Measurements from ENCODE around the gene MED12L.
A peak's percentile ranks its signal among the peaks of the same experiment; 100 is the strongest.
"Not testable (repeated sequence)": the region's sequence is repeated elsewhere in the genome, so short reads cannot be mapped to it uniquely, and the experiment has no call there.

MED12L gene

DNA sequence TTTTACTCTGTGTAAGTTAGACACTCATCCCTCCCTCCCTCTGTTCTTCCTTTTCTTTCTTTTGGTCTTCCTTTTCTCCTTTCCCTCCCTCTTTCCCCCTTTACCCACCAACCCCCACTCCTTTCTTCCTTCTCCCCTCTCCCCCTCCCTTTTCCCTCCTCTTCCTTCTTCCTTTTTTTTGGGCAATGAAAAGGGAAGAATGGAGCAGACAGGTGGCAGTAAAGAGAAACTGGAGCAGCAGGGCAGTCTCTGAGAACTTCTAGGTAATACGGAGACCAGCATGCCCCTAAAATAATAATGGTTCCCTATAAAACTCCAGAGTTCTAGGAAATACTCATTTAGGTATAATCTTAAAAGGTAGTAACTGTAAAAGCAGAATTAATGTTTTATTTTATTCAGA, 129.0 kb downstream of the MED12L start:
- DNase-seq (ENCODE audit: low spot score): no peak

DNA sequence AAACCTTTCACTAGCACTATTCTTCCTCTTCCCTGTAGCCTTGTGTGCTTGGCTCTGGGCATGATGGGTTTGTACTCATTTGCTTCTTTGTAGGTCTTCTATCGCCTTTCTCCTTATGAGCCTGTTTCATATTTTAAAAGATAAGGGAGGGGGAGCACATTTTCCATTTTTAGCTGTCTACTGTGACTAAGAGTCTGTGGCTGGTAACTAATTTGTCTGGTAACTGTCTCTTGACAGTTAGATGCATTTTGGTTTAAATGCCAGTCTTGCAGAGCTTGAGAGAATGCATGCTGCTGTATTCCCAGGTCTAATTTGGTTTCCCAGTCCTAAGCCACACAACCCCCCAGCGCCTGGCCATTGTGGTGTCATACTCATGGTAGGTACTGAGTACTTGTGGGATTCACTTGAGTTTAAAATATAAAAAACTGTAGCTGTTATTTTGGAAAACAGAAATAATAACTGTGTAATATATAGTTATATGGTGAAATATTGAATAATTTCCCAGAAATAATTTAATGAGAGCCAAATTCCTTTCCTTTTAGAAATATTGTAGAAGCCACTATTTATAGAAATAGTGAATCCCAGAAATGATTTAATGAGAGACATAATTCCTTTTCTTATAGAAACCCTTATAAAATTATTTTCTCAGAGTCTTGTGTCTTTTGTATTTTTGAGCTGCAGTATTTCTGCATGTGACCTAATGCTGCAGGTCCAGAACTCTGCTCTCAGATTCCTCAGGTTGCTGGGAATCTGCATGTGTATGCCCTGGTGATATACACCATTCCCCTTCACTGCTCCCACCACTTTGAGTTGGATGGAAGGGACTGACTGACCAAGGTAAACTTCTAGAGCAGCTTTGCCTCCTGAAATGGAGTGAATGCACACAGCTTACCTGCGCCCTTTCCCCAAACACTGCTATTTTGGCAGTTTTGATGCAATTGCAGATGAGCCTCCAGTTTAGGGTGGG, 131.5 kb downstream of the MED12L start:
- DNase-seq (ENCODE audit: low spot score): no peak

GRCh38 chr3:151218136-151218535, 132.7 kb downstream of the MED12L start:
- DNase-seq (ENCODE audit: low spot score): no peak

- no peak for DNase-seq (ENCODE audit: low spot score)
Observed at GRCh38 chr3:151219056-151219455, 133.6 kb downstream of the MED12L start.

- DNase-seq (ENCODE audit: low spot score): no peak
Observed at GRCh38 chr3:151224268-151224866, 138.9 kb downstream of the MED12L start.

GRCh38 chr3:151225040-151225975, 139.8 kb downstream of the MED12L start:
- no peak for DNase-seq (ENCODE audit: low spot score)

GRCh38 chr3:151226088-151226563, 140.7 kb downstream of the MED12L start:
- DNase-seq (ENCODE audit: low spot score): no peak

GRCh38 chr3:151226825-151227224, 141.4 kb downstream of the MED12L start:
- no peak for DNase-seq (ENCODE audit: low spot score)

DNA sequence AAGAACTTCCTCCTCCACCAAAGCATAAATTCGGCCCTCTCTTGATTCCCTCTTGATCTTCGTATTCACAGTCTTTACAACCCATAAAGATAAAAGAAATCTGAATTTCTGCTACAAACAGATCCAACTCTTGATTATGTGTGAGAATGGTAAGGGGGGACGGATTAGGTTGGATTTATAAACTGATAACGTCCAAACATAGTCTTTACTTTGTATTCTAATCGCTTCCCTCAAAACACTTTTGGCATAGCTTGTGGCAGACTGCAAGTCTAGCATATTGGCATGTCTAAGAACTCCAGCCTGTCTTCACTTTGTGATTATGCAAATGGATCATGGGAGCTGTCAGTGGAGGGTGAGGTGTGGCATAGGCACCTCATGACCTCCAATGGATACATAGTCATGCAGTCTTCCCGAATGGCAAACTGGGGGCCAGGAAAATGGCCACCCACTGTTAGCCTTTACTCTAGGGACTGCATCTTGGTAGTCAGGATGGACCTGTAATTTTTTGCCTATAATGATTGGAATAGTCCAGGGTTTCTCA, 141.9 kb downstream of the MED12L start:
- DNase-seq (ENCODE audit: low spot score): no peak

DNA sequence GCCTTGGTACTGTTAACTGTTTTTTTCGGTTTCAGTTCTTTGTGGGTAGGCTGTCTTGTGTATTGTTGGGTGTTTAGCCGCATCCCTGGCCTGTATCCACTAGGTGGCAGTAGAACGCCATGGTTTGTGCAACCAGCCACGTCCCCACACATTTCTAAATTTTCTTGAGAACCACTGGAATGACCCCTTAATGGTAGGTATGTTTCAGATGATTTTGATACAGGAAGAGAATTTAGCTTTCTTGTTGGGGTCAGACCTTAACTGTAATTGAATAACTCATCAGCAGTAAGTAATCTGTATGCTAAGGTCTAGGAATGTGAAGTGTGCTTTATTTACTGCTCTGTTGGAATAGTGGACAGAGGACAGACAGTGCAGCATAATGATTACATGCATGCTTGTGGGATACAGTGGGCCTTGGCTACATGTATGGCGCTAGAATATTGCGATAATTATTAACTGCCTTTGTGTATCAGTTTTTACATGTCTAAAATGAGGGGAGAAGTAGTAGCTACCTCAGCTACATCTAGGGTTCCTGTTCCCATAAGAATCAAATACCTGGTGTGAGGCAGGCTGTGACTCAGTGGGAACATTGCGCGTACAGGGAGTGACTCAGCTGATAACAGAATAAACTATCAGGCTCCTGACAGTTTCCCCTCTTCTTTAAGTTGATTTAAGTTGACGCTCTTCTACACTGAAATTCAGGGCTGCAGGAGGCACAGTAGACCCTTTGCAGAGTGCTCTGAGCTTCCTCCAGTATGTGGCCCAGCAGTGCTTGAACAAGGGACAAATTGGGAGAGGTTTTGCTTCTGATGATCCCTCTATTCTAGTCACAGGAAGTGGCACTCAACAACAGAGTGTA, 142.6 kb downstream of the MED12L start:
- DNase-seq (ENCODE audit: low spot score): peak; percentile 85

- DNase-seq (ENCODE audit: low spot score): no peak
Observed at GRCh38 chr3:151228666-151229040, 143.2 kb downstream of the MED12L start.

- DNase-seq (ENCODE audit: low spot score): no peak
Observed at GRCh38 chr3:151230646-151231045, 145.2 kb downstream of the MED12L start.

DNA sequence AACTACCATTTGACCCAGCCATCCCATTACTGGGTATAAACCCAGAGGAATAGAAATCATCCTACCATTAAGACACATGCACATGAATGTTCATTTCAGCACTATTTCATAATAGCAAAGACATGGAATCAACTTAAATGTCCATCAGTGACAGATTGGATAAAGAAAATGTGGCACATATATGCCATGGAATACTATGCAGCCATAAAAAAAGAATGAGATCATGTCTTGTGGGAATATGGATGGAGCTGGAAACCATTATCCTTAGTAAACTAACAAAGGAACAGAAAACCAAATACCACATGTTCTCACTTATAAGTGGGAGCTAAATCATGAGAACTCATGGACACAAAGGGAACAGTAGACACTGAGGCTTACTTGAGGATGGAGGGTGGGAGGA, 146.9 kb downstream of the MED12L start:
- not testable (repeated sequence) for DNase-seq (ENCODE audit: low spot score)

- no peak for DNase-seq (ENCODE audit: low spot score)
Observed at GRCh38 chr3:151232991-151233390, 147.5 kb downstream of the MED12L start.

DNA sequence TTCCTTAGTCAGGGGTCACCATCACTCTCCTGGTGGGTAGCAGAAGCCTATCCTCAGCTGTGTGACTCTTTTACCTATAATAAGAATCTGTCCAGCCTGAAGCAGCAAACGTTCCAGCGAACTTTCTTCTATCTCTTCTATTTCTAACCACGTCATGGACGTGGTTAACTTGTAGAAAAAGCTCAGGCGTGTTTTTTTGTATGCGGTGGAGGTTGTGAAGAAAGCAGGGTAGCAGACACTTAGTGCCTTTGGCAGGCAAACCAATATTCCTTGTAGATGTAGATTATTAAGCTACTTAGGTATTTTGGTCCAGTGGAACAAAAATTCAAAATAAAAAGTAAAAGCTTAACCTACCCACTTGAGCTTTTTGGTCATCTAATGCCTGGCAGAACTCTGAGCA, 149.4 kb downstream of the MED12L start:
- DNase-seq (ENCODE audit: low spot score): no peak

DNA sequence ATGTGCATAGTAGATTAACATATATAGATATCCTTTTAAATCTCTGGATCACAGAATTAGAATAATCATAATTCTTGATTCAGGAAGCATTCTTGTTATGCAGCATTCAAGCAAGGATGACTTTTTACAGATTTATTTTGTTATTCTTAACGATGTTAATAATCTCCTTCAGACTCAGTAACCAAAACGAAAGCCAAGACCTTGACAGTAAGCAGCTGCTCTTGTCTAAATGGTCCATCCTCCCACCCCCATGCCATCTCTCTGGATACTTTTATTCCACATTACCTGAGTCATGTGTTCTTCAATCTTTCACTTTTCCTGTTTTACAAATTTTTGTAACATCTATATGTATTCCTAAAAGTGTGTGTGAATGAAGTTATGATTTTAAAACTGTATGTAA, 150.9 kb downstream of the MED12L start:
- DNase-seq (ENCODE audit: low spot score): no peak

- DNase-seq (ENCODE audit: low spot score): no peak
Observed at GRCh38 chr3:151236736-151237135, 151.3 kb downstream of the MED12L start.

DNA sequence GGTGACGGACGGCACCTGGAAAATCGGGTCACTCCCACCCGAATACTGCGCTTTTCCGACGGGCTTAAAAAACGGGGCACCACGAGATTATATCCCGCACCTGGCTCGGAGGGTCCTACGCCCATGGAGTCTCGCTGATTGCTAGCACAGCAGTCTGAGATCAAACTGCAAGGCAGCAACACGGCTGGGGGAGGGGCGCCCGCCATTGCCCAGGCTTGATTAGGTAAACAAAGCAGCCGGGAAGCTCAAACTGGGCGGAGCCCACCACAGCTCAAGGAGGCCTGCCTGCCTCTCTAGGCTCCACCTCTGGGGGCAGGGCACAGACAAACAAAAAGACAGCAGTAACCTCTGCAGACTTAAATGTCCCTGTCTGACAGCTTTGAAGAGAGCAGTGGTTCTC, 156.5 kb downstream of the MED12L start:
- DNase-seq (ENCODE audit: low spot score): not testable (repeated sequence)

DNA sequence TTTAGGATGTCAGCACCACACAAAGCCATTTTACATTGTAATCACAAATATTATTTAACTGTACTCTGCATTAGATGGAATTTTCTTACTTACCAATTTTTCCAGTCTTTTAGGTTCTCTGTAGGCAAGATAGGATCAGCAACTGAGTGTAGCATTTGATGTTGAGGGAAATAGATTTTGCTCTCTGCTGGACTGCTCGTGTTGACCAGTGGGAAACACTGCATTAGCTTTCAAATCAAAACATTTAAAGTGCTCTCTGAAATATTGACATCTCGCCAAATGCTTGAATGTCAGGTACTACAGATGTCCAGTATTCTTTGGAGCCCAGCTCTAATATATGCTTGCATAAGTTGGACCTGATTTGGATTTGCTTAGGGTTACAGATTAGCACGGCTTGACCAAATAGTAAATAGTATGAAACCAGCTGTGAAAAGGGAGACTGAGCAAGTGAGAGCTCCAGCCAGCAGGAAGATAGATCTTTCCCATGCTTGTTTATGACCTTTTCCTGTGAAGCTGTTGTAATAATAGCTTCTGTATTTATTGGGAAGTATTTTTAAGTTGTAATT, 163.4 kb downstream of the MED12L start:
- no peak for DNase-seq (ENCODE audit: low spot score)

- no peak for DNase-seq (ENCODE audit: low spot score)
Observed at GRCh38 chr3:151256749-151257148, 171.3 kb downstream of the MED12L start.

GRCh38 chr3:151259664-151260063, 174.2 kb downstream of the MED12L start:
- no peak for DNase-seq (ENCODE audit: low spot score)
